Breast epithelium (tissue), 4 donors: Measurements from ENCODE around the gene LIME1. TPM values are rescaled to one million over a fixed set of nuclear protein-coding genes. Genes with fewer than 3 reads are reported as not detected.

ENCODE experiments used
- DNase-seq, 2 donors: peaks; one replicate each; pipeline ENCODE4 v3.0.0-alpha.2; 2019; ENCODE audit warnings: low spot score in 2 of 2
- H3K27ac ChIP-seq, 2 donors: fragments of 200-600 bp; sonication (generic) in 1 of 2; one replicate each; pipeline ENCODE4 v1.5.1; 2016 to 2019; ENCODE audit warnings: mild to moderate bottlenecking in 1 of 2
- H3K27me3 ChIP-seq, 2 donors: fragments of 200-600 bp; sonication (generic) in 1 of 2; one replicate each; pipeline versions ENCODE4 v1.5.1 to v1.6.0; 2017 to 2019; ENCODE audit warnings: control low read depth in 1 of 2, mild to moderate bottlenecking in 1 of 2
- H3K36me3 ChIP-seq: fragments of 200-600 bp; one replicate; pipeline ENCODE4 v1.5.1; 2019
- H3K4me1 ChIP-seq, 2 donors: fragments of 200-600 bp; sonication (generic); one replicate each; pipeline ENCODE4 v1.5.1; 2016 to 2019; ENCODE audit warnings: control low read depth in 1 of 2
- H3K4me3 ChIP-seq, 3 donors: fragments of 200-600 bp; sonication (generic); 1 replicate in 2 of 3; 2 replicates in 1 of 3; pipeline ENCODE4 v1.5.1; 2016 to 2019; ENCODE audit warnings: mild to moderate bottlenecking in 3 of 3, moderate library complexity in 2 of 3
- H3K9me3 ChIP-seq, 2 donors: fragments of 200-600 bp; sonication (generic) in 1 of 2; one replicate each; pipeline ENCODE4 v1.5.1; 2016 to 2019; ENCODE audit warnings: control low read depth in 1 of 2
- POLR2A ChIP-seq: fragments of 450-650 bp; IDR thresholded peaks from one replicate; pipeline ENCODE4 v1.6.1; 2016; ENCODE audit warnings: antibody characterized with exemption, mild to moderate bottlenecking, moderate library complexity
- POLR2AphosphoS5 ChIP-seq, 3 donors: sonication (generic); formaldehyde crosslinking; IDR thresholded peaks; one replicate each; pipeline ENCODE4 v1.6.1; 2017; ENCODE audit warnings: antibody characterized with exemption in 3 of 3
- intact Hi-C: fragments of 100-400 bp; cut with DNase I; formaldehyde crosslinking; loops from one replicate; pipeline ENCODE4 v1.15.1; 2023; ENCODE audit warnings: low total_unique reads
- total RNA-seq, 3 donors: library from RNA; depleted of rRNA; stranded (reverse); fragments of >200 nt; gene quantifications; one replicate each; pipeline ENCODE4 v1.1.0, GENCODE V29; 2016
- TF ChIP-seq, protein P1 (sequence below), 3 donors: fragments of 450-650 bp; IDR thresholded peaks; one replicate each; pipeline ENCODE4 v1.5.1; 2016 to 2017; ENCODE audit warnings: antibody characterized with exemption in 3 of 3, mild to moderate bottlenecking in 3 of 3, moderate library complexity in 3 of 3

The LIME1 gene
- total RNA-seq, 3 donors from 2014 or later: 7.0 to 16.7 (median 12.0) TPM

DNA sequence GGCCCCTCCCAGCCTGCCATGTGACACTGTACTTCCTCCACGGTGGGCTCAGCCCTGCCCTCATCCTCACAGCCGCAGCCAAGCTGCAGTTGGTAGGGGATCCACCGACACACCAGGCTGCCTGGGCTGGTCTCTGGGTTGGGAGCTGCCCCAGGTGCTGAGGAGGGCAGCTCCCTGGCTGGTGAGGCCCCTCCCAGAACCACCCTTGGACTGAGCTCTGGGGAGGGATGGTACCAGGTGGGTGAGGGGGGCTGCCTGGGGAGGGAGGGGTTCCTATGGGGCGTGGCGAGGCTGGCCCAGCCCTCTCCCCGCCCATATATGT lies 40.2 kb upstream of the LIME1 start:
- Histone ChIP-seq H3K27ac (peak overlapping the region in 1 of 2 donors; percentile 34), H3K36me3 (no peaks in the 10 kb centered on the region), H3K4me1 (peaks cover 14 to 17% of the 10 kb centered on the region in 2 donors), H3K4me3 (peak overlapping the region; percentile 34 to 57 (median 34)), H3K9me3 (no peaks in the 10 kb centered on the region), H3K27me3 (no peaks in the 10 kb centered on the region)
- no peak for TF ChIP-seq POLR2AphosphoS5 (IDR thresholded peaks at IDR 0.05)
- intact Hi-C loops: no loop called here
- no peak for DNase-seq

DNA sequence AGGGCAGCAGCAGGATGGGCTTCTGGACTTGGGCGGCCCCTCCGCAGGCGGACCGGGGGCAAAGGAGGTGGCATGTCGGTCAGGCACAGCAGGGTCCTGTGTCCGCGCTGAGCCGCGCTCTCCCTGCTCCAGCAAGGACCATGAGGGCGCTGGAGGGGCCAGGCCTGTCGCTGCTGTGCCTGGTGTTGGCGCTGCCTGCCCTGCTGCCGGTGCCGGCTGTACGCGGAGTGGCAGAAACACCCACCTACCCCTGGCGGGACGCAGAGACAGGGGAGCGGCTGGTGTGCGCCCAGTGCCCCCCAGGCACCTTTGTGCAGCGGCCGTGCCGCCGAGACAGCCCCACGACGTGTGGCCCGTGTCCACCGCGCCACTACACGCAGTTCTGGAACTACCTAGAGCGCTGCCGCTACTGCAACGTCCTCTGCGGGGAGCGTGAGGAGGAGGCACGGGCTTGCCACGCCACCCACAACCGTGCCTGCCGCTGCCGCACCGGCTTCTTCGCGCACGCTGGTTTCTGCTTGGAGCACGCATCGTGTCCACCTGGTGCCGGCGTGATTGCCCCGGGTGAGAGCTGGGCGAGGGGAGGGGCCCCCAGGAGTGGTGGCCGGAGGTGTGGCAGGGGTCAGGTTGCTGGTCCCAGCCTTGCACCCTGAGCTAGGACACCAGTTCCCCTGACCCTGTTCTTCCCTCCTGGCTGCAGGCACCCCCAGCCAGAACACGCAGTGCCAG lies 39.7 kb upstream of the LIME1 start, which contains the start of gene TNFRSF6B:
Gene TNFRSF6B (plus strand): TSS at position 25 of the 729 bp plus-strand sequence. CDS start 116 bp downstream, at position 141.
- no peaks in the 10 kb centered on the region for H3K27me3 ChIP-seq
- peak within 1 kb of the TSS; percentile 34 to 57 (median 34) for H3K4me3 ChIP-seq
- peaks cover 14 to 17% of the 10 kb centered on the region in 2 donors for H3K4me1 ChIP-seq
- TF ChIP-seq, protein P1, sequence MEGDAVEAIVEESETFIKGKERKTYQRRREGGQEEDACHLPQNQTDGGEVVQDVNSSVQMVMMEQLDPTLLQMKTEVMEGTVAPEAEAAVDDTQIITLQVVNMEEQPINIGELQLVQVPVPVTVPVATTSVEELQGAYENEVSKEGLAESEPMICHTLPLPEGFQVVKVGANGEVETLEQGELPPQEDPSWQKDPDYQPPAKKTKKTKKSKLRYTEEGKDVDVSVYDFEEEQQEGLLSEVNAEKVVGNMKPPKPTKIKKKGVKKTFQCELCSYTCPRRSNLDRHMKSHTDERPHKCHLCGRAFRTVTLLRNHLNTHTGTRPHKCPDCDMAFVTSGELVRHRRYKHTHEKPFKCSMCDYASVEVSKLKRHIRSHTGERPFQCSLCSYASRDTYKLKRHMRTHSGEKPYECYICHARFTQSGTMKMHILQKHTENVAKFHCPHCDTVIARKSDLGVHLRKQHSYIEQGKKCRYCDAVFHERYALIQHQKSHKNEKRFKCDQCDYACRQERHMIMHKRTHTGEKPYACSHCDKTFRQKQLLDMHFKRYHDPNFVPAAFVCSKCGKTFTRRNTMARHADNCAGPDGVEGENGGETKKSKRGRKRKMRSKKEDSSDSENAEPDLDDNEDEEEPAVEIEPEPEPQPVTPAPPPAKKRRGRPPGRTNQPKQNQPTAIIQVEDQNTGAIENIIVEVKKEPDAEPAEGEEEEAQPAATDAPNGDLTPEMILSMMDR (IDR thresholded peaks at IDR 0.05): no peak
- TF ChIP-seq POLR2AphosphoS5 (IDR thresholded peaks at IDR 0.05): no peak
- TF ChIP-seq POLR2A: no peak
- no peaks in the 10 kb centered on the region for H3K36me3 ChIP-seq
- no peaks in the 10 kb centered on the region for H3K9me3 ChIP-seq
- no peak for DNase-seq
- intact Hi-C loops: no loop called here
- H3K27ac ChIP-seq: peak within 1 kb of the TSS in 1 of 2 donors; percentile 34

DNA sequence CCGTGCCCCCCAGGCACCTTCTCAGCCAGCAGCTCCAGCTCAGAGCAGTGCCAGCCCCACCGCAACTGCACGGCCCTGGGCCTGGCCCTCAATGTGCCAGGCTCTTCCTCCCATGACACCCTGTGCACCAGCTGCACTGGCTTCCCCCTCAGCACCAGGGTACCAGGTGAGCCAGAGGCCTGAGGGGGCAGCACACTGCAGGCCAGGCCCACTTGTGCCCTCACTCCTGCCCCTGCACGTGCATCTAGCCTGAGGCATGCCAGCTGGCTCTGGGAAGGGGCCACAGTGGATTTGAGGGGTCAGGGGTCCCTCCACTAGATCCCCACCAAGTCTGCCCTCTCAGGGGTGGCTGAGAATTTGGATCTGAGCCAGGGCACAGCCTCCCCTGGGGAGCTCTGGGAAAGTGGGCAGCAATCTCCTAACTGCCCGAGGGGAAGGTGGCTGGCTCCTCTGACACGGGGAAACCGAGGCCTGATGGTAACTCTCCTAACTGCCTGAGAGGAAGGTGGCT lies 39.1 kb upstream of the LIME1 start:
- H3K27ac ChIP-seq: peak overlapping the region in 1 of 2 donors; percentile 34
- no peaks in the 10 kb centered on the region for H3K9me3 ChIP-seq
- H3K27me3 ChIP-seq: no peaks in the 10 kb centered on the region
- no peak for DNase-seq
- H3K36me3 ChIP-seq: no peaks in the 10 kb centered on the region
- peak overlapping the region; percentile 34 to 57 (median 34) for H3K4me3 ChIP-seq
- intact Hi-C loops: no loop called here
- TF ChIP-seq, protein P1 (IDR thresholded peaks at IDR 0.05): no peak
- no peak for TF ChIP-seq POLR2AphosphoS5 (IDR thresholded peaks at IDR 0.05)
- no peak for TF ChIP-seq POLR2A
- H3K4me1 ChIP-seq: peaks cover 14 to 17% of the 10 kb centered on the region in 2 donors

DNA sequence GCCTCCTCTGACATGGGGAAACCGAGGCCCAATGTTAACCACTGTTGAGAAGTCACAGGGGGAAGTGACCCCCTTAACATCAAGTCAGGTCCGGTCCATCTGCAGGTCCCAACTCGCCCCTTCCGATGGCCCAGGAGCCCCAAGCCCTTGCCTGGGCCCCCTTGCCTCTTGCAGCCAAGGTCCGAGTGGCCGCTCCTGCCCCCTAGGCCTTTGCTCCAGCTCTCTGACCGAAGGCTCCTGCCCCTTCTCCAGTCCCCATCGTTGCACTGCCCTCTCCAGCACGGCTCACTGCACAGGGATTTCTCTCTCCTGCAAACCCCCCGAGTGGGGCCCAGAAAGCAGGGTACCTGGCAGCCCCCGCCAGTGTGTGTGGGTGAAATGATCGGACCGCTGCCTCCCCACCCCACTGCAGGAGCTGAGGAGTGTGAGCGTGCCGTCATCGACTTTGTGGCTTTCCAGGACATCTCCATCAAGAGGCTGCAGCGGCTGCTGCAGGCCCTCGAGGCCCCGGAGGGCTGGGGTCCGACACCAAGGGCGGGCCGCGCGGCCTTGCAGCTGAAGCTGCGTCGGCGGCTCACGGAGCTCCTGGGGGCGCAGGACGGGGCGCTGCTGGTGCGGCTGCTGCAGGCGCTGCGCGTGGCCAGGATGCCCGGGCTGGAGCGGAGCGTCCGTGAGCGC lies 38.5 kb upstream of the LIME1 start:
- TF ChIP-seq POLR2AphosphoS5 (IDR thresholded peaks at IDR 0.05): no peak
- no peak for TF ChIP-seq POLR2A
- TF ChIP-seq, protein P1 (IDR thresholded peaks at IDR 0.05): no peak
- DNase-seq: peak in 1 of 2 donors; percentile 49
- H3K4me3 ChIP-seq: peak overlapping the region in 2 of 3 donors; percentile 34 to 57
- no peaks in the 10 kb centered on the region for H3K9me3 ChIP-seq
- H3K27me3 ChIP-seq: no peaks in the 10 kb centered on the region
- H3K27ac ChIP-seq: peak overlapping the region in 1 of 2 donors; percentile 34
- H3K4me1 ChIP-seq: peaks cover 14 to 17% of the 10 kb centered on the region in 2 donors
- no peaks in the 10 kb centered on the region for H3K36me3 ChIP-seq
- intact Hi-C loops: no loop called here

DNA sequence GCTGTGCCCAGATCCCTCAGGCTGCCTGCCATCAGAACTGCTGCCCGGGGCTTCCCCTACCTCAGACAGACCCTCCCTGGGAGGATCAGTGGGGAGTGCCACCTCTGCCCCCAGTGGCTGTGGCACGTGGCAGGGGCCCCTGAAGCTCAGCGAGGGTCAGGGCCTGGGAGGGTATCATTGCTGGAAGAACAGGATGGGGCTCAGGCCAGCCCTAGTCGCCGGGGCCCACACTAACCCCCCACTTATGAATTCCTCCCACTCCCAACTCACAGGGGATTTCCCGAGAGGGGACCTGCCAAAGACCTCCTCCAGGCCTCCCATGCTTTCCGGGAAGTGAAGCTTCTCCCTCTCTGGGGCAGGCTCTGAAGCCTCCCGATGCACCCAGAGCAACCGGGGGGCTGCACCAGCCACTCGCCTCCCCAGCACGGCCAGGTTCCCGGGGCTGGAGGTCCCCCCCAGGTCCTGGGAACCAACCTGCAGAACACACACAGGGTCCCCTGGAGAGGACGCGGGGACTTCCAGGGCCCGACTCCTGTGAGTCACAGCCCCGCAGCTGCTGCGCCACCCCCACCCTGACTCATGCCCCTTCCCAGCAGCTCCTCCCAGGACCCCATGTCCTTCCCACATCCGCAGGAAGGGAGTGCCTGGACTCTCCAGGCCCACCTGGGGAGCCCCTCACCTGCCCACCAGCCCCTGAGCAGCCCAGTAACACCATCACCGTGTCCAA lies 37.6 kb upstream of the LIME1 start:
- peaks cover 14 to 17% of the 10 kb centered on the region in 2 donors for H3K4me1 ChIP-seq
- H3K27ac ChIP-seq: peak overlapping the region; percentile 52 to 96
- peak in 1 of 3 donors; percentile 69 for TF ChIP-seq POLR2AphosphoS5 (IDR thresholded peaks at IDR 0.05)
- TF ChIP-seq, protein P1 (IDR thresholded peaks at IDR 0.05): no peak
- H3K4me3 ChIP-seq: peak overlapping the region in 1 of 3 donors; percentile 52
- intact Hi-C loops: no loop called here
- peak in 1 of 2 donors; percentile 53 for DNase-seq
- H3K9me3 ChIP-seq: no peaks in the 10 kb centered on the region
- no peaks in the 10 kb centered on the region for H3K27me3 ChIP-seq
- H3K36me3 ChIP-seq: no peaks in the 10 kb centered on the region
